Uterus (tissue), 4 donors: Measurements from ENCODE around the gene FLG. TPM values are rescaled to one million over a fixed set of nuclear protein-coding genes. Genes with fewer than 3 reads are reported as not detected.

Experiments used
- DNase-seq, 2 donors: peaks; one replicate each; pipeline ENCODE4 v3.0.0-alpha.2; 2019 to 2020
- H3K27ac ChIP-seq, 2 donors: fragments of 200-600 bp; sonication (generic); 1 replicate in 1 of 2; 2 replicates in 1 of 2; pipeline ENCODE4 v1.5.1; 2016 to 2018
- H3K27me3 ChIP-seq, 2 donors: fragments of 200-600 bp; sonication (generic); one replicate each; pipeline ENCODE4 v1.5.1; 2018 to 2019; ENCODE audit warnings: control low read depth in 1 of 2
- H3K36me3 ChIP-seq, 2 donors: fragments of 200-600 bp; sonication (generic); one replicate each; pipeline ENCODE4 v1.5.1; 2019; ENCODE audit warnings: control low read depth in 1 of 2
- H3K4me1 ChIP-seq, 2 donors: fragments of 200-600 bp; sonication (generic); one replicate each; pipeline ENCODE4 v1.5.1; 2018 to 2019; ENCODE audit warnings: control low read depth in 1 of 2
- H3K4me3 ChIP-seq, 2 donors: fragments of 200-600 bp; sonication (generic); 1 replicate in 1 of 2; 2 replicates in 1 of 2; pipeline ENCODE4 v1.5.1; 2018 to 2019; ENCODE audit warnings: mild to moderate bottlenecking in 1 of 2
- H3K9me3 ChIP-seq, 2 donors: fragments of 200-600 bp; sonication (generic); one replicate each; pipeline ENCODE4 v1.5.1; 2019; ENCODE audit warnings: control low read depth in 1 of 2
- CTCF ChIP-seq, 4 experiments: fragments of 200-600 bp in 2 of 4; fragments of 450-650 bp in 2 of 4; sonication (generic) in 2 of 4; IDR thresholded peaks; one replicate each; pipeline ENCODE4 v1.5.1; 2016 to 2019; ENCODE audit warnings: antibody characterized with exemption in 4 of 4, mild to moderate bottlenecking in 2 of 4, moderate library complexity in 1 of 4
- POLR2A ChIP-seq, 2 donors: fragments of 450-650 bp; IDR thresholded peaks; one replicate each; pipeline ENCODE4 v1.6.1; 2016; ENCODE audit warnings: antibody characterized with exemption in 2 of 2, mild to moderate bottlenecking in 1 of 2, moderate library complexity in 1 of 2
- intact Hi-C: fragments of 100-400 bp; cut with DNase I; formaldehyde crosslinking; loops from one replicate; pipeline ENCODE4 v1.15.1; 2023; ENCODE audit warnings: low total_unique reads
- total RNA-seq, 4 donors: library from RNA; depleted of rRNA in 3 of 4; stranded (reverse); fragments of >200 nt in 3 of 4; gene quantifications; one replicate each; pipeline versions ENCODE4 v1.1.0 to v1.2.4, GENCODE V29; 2014 to 2023
- donor health status: DM: yes; HTN: yes; CAD: no.

FLG gene
- total RNA-seq, 4 donors from 2014 or later, result 0.12 to 0.28 TPM; not detected in 2

- Histone ChIP-seq H3K27me3 (no peaks in the 10 kb centered on the region), H3K4me3 (no peak overlapping the region), H3K9me3 (no peaks in the 10 kb centered on the region), H3K27ac (no peak overlapping the region), H3K36me3 (no peaks in the 10 kb centered on the region), H3K4me1 (no peaks in the 10 kb centered on the region)
- intact Hi-C loops, result no loop called here
- TF ChIP-seq POLR2A (IDR thresholded peaks at IDR 0.05) (no peak), CTCF (IDR thresholded peaks at IDR 0.05) (no peak)
- no peak for DNase-seq
Observed at GRCh38 chr1:152356736-152357135, 31.7 kb upstream of the FLG start.

- no peaks in the 10 kb centered on the region for H3K9me3 ChIP-seq
- no peaks in the 10 kb centered on the region for H3K36me3 ChIP-seq
- no peaks in the 10 kb centered on the region for H3K4me1 ChIP-seq
- intact Hi-C loops, result no loop called here
- TF ChIP-seq POLR2A (IDR thresholded peaks at IDR 0.05), result no peak
- no peak for TF ChIP-seq CTCF (IDR thresholded peaks at IDR 0.05)
- no peak overlapping the region for H3K4me3 ChIP-seq
- H3K27ac ChIP-seq, result no peak overlapping the region
- no peaks in the 10 kb centered on the region for H3K27me3 ChIP-seq
- DNase-seq, result no peak
Observed at GRCh38 chr1:152349611-152350010, 24.6 kb upstream of the FLG start.

- no peaks in the 10 kb centered on the region for H3K27me3 ChIP-seq
- no peak overlapping the region for H3K27ac ChIP-seq
- H3K4me3 ChIP-seq, result no peak overlapping the region
- DNase-seq, result no peak
- no peaks in the 10 kb centered on the region for H3K4me1 ChIP-seq
- no peaks in the 10 kb centered on the region for H3K9me3 ChIP-seq
- no peak for TF ChIP-seq CTCF (IDR thresholded peaks at IDR 0.05)
- no peak for TF ChIP-seq POLR2A (IDR thresholded peaks at IDR 0.05)
- intact Hi-C loops, result no loop called here
- H3K36me3 ChIP-seq, result no peaks in the 10 kb centered on the region
Observed at GRCh38 chr1:152348447-152348846, 23.4 kb upstream of the FLG start.

- no peaks in the 10 kb centered on the region for H3K27me3 ChIP-seq
- H3K4me1 ChIP-seq, result no peaks in the 10 kb centered on the region
- no peaks in the 10 kb centered on the region for H3K36me3 ChIP-seq
- peak; percentile 25 to 56 (median 34) for TF ChIP-seq CTCF (IDR thresholded peaks at IDR 0.05)
- TF ChIP-seq POLR2A (IDR thresholded peaks at IDR 0.05), result no peak
- H3K27ac ChIP-seq, result no peak overlapping the region
- intact Hi-C loops, result no loop called here
- H3K4me3 ChIP-seq, result no peak overlapping the region
- no peaks in the 10 kb centered on the region for H3K9me3 ChIP-seq
- DNase-seq, result no peak
Observed at GRCh38 chr1:152347116-152347728, 22.2 kb upstream of the FLG start.

- no peaks in the 10 kb centered on the region for H3K36me3 ChIP-seq
- intact Hi-C loops, result no loop called here
- TF ChIP-seq POLR2A (IDR thresholded peaks at IDR 0.05), result no peak
- TF ChIP-seq CTCF (IDR thresholded peaks at IDR 0.05), result no peak
Observed at GRCh38 chr1:152344438-152344837, 19.4 kb upstream of the FLG start.

More at GRCh38 chr1:152344438-152344837, 19.4 kb upstream of the FLG start:
- no peak for DNase-seq
- H3K27ac ChIP-seq, result no peak overlapping the region
- no peaks in the 10 kb centered on the region for H3K27me3 ChIP-seq
- H3K9me3 ChIP-seq, result no peaks in the 10 kb centered on the region
- no peak overlapping the region for H3K4me3 ChIP-seq
- no peaks in the 10 kb centered on the region for H3K4me1 ChIP-seq
